Uterus (tissue), 2 donors: ENCODE data around the gene RPGR.

ENCODE experiments used
- POLR2A ChIP-seq, 2 donors: fragments of 450-650 bp; IDR thresholded peaks; one replicate each; pipeline ENCODE4 v1.6.1; 2016; ENCODE audit warnings: antibody characterized with exemption in 2 of 2, mild to moderate bottlenecking in 1 of 2, moderate library complexity in 1 of 2
- TF ChIP-seq, protein P1 (sequence below), 4 experiments: fragments of 200-600 bp in 2 of 4; fragments of 450-650 bp in 2 of 4; sonication (generic) in 2 of 4; IDR thresholded peaks; one replicate each; pipeline ENCODE4 v1.5.1; 2016 to 2019; ENCODE audit warnings: antibody characterized with exemption in 4 of 4, mild to moderate bottlenecking in 2 of 4, moderate library complexity in 1 of 4

DNA sequence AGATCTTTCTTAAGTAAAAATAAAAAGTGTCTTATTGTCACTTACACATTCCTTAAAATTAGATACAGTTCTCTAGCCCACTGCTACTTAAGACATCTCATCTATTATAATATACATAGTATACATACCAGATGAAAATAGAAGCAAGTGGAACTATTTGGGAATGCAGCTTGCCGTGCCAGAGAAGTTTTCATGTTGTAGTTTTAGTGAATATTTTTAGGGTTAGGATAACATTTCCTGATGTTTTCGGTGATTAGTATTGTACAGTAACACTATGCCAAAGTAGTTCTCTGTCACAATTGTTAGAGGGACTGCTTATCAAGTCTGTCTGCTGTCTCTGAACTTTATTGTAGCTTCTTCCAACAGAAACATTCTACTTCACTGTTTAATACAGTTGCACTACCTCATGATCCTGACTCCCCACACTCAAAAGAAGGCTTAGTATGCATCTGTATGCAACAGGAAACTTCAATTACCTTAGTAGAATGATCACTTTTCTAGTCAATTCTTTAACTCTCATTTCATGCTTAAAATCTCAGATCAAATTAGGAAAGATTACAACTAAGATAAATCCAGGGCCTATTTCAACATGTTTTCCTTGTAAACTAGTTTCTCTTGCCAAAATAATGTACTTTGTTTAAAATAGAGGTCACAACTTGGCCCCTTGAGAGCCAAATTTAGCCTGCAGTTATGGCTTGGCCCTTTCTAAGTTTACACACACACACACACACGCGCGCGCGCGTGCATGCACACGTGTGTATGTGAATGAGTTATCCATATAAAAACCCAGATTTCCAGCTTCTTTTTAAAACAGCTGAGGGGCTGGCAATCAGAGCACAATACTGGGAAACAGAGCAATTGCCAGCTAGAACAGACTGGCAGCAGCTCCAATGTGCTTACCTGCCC lies 64.3 kb downstream of the RPGR start:
- TF ChIP-seq, protein P1, sequence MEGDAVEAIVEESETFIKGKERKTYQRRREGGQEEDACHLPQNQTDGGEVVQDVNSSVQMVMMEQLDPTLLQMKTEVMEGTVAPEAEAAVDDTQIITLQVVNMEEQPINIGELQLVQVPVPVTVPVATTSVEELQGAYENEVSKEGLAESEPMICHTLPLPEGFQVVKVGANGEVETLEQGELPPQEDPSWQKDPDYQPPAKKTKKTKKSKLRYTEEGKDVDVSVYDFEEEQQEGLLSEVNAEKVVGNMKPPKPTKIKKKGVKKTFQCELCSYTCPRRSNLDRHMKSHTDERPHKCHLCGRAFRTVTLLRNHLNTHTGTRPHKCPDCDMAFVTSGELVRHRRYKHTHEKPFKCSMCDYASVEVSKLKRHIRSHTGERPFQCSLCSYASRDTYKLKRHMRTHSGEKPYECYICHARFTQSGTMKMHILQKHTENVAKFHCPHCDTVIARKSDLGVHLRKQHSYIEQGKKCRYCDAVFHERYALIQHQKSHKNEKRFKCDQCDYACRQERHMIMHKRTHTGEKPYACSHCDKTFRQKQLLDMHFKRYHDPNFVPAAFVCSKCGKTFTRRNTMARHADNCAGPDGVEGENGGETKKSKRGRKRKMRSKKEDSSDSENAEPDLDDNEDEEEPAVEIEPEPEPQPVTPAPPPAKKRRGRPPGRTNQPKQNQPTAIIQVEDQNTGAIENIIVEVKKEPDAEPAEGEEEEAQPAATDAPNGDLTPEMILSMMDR (IDR thresholded peaks at IDR 0.05), result no peak
- TF ChIP-seq POLR2A (IDR thresholded peaks at IDR 0.05), result no peak
